Kidney (tissue), 14 donors: Measurements from ENCODE around the gene PPP1R1A. TPM values are rescaled to one million over a fixed set of nuclear protein-coding genes. Genes with fewer than 3 reads are reported as not detected.

ENCODE experiments used
- DNase-seq, 5 donors: peaks; one replicate each; pipeline ENCODE4 v3.0.0-alpha.2; 2013 to 2020
- FAIRE-seq: peaks from 2 replicates; lab custom pipeline; 2012; peaks lifted over from hg19 to GRCh38; lab: Jason Lieb, UNC
- H3K27ac ChIP-seq, 2 donors: one replicate each; pipeline ENCODE4 v1.7.0; 2013; ENCODE audit warnings: low read depth in 2 of 2, low read length in 2 of 2, inconsistent platforms in 1 of 2
- H3K27me3 ChIP-seq: one replicate; pipeline ENCODE4 v1.7.1; 2013; ENCODE audit warnings: low read length, inconsistent platforms; ENCODE audit not compliant: control insufficient read depth, insufficient read depth
- H3K36me3 ChIP-seq, 3 donors: one replicate each; pipeline versions ENCODE4 v1.7.0 to v1.7.1; 2013; ENCODE audit warnings: low read length in 3 of 3, control low read depth in 1 of 3, inconsistent platforms in 1 of 3; ENCODE audit not compliant: insufficient read depth in 3 of 3, control insufficient read depth in 2 of 3
- H3K4me1 ChIP-seq, 3 donors: one replicate each; pipeline versions ENCODE4 v1.7.0 to v1.7.1; 2013; ENCODE audit warnings: low read length in 3 of 3, inconsistent platforms in 1 of 3, low read depth in 1 of 3; ENCODE audit not compliant: control insufficient read depth in 2 of 3, insufficient read depth in 2 of 3
- H3K4me3 ChIP-seq, 3 donors: one replicate each; pipeline versions ENCODE4 v1.7.0 to v1.8.1; 2013; ENCODE audit warnings: low read length in 3 of 3, control low read depth in 1 of 3, inconsistent platforms in 1 of 3
- H3K9ac ChIP-seq, 3 donors: one replicate each; pipeline versions ENCODE4 v1.7.0 to v1.7.1; 2013; ENCODE audit warnings: low read length in 3 of 3, control low read depth in 1 of 3, inconsistent platforms in 1 of 3
- H3K9me3 ChIP-seq, 3 donors: one replicate each; pipeline versions ENCODE4 v1.7.0 to v1.7.1; 2013; ENCODE audit warnings: low read length in 3 of 3, control low read depth in 1 of 3, inconsistent platforms in 1 of 3; ENCODE audit not compliant: control insufficient read depth in 2 of 3, insufficient read depth in 1 of 3
- CTCF ChIP-seq: IDR thresholded peaks from 3 replicates; pipeline ENCODE4 v1.5.1; 2012; ENCODE audit warnings: mild to moderate bottlenecking, moderate library complexity, borderline replicate concordance; ENCODE audit not compliant: insufficient read depth; ENCODE audit errors: extremely low read depth
- intact Hi-C: fragments of 100-400 bp; cut with DNase I; formaldehyde crosslinking; loops from one replicate; pipeline ENCODE4 v1.11.1; 2022
- polyA plus RNA-seq: library from polyadenylated mRNA; stranded (reverse); fragments of 350-450 nt; fragmentation: Illumina TruSeq; extraction: RNeasy Lipid Tissue Mini Kit (QIAGEN cat#74804); gene quantifications from one replicate; pipeline ENCODE4 v1.2.3, GENCODE V29; 2014; ENCODE audit warnings: low read depth, low replicate concordance; ENCODE audit not compliant: insufficient read depth
- total RNA-seq: library from RNA; stranded (reverse); fragmentation: NEBNext Ultra II Directional; extraction: Animal tissue kit (Norgen Biotek cat#: 25700); gene quantifications from one replicate; pipeline ENCODE4 v1.2.1, GENCODE V29; 2021
- donor health status: control.
- donor health status: control.
- donor health status: control.
- donor health status: control.
- donor health status: control.
- donor health status: DM: yes; HTN: yes; CAD: no.
- donor health status: Normal renal cell carcinoma (clear cell type).

Gene PPP1R1A
- total and polyA plus RNA-seq, 2 donors from 2014 or later: 128 to 217 TPM

GRCh38 chr12:54598970-54599369 is 10.5 kb upstream of the PPP1R1A start:
- Histone ChIP-seq H3K9me3 (no peaks in the 10 kb centered on the region), H3K9ac (no peak overlapping the region), H3K27me3 (no peaks in the 10 kb centered on the region), H3K27ac (no peak overlapping the region), H3K4me1 (peaks cover 0 to 6% (median 0%) of the 10 kb centered on the region in 3 donors), H3K36me3 (no peaks in the 10 kb centered on the region), H3K4me3 (no peak overlapping the region)
- FAIRE-seq: no peak
- intact Hi-C loops: no loop called here
- no peak for TF ChIP-seq CTCF
- peak in 4 of 5 donors; percentile 61 to 79 (median 70) for DNase-seq

DNA sequence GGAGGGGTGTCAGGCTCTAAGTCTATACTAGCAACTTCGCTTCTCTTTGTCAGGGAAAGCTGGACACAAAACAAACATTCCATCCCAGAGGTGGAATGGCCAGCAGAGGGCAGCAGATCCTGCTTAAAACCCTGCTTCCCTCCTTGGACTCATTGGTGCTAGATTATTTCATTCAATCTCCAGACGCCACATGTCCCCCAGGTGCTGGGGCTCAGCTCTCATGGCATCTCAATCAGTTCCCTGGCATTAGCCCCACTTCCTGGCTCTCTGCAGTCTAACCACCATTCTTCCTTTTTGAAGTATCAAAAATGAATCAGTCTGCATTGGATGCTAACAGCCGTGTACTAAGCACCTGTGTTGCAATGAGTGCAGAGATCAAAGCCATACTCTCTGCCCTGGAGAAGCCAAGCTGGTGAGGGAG is 8.1 kb upstream of the PPP1R1A start:
- Histone ChIP-seq H3K9ac (no peak overlapping the region), H3K4me3 (no peak overlapping the region), H3K36me3 (no peaks in the 10 kb centered on the region), H3K27ac (no peak overlapping the region), H3K27me3 (no peaks in the 10 kb centered on the region), H3K9me3 (no peaks in the 10 kb centered on the region), H3K4me1 (peaks cover 0 to 6% (median 0%) of the 10 kb centered on the region in 3 donors)
- DNase-seq: peak; percentile 81 to 92 (median 85)
- intact Hi-C loops: no loop called here
- TF ChIP-seq CTCF: peak; percentile 88
- FAIRE-seq: no peak

DNA sequence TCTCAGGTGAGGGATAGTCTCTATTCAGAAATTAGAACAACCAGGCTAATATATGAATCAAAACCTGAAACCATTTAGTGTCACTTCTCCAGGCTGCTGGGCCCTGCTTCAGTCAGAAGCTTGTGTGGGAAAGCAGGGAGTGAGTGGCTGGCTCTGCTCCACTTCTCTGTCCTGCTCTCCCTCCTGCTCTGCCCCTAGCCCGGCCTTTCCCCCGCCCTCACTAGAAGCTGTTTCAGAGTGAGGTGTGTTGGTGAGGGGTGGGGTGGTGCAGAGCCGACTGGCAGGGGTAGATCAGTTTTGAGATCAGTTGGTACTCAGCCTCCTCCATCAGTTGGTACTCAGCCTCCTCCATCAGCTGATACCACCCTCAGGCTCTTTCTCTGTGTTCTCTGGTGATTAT is 7.0 kb upstream of the PPP1R1A start:
- no peaks in the 10 kb centered on the region for H3K36me3 ChIP-seq
- no peak for TF ChIP-seq CTCF
- peak in 1 of 5 donors; percentile 40 for DNase-seq
- H3K27ac ChIP-seq: peak overlapping the region; percentile 29 to 52
- no peak overlapping the region for H3K9ac ChIP-seq
- FAIRE-seq: no peak
- H3K27me3 ChIP-seq: no peaks in the 10 kb centered on the region
- no peaks in the 10 kb centered on the region for H3K9me3 ChIP-seq
- H3K4me1 ChIP-seq: peaks cover 0 to 6% (median 0%) of the 10 kb centered on the region in 3 donors
- intact Hi-C loops: no loop called here
- H3K4me3 ChIP-seq: no peak overlapping the region

DNA sequence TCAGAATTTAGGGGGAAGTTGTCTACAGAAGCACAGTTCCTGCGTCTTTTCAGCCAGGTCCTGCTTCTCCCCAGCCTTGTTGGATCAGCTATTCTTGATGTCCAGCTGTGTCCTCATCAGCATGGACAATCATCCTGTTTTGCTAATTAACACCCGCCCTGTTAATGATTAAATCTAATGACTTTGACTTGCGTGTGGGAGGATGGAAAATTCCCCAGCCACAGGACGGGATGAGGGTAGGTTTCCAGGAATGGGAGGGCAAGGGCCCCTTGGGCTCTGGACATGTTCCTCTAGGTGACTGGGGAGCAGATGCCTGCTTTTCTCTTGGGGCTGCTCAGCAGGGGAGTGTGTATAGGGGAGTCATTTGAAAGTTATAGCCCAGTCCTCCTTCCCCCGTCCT is 5.3 kb upstream of the PPP1R1A start:
- Histone ChIP-seq H3K9me3 (no peaks in the 10 kb centered on the region), H3K9ac (no peak overlapping the region), H3K4me3 (no peak overlapping the region), H3K4me1 (peaks cover 0 to 10% (median 2%) of the 10 kb centered on the region in 3 donors), H3K27ac (peak overlapping the region; percentile 48 to 79), H3K36me3 (no peaks in the 10 kb centered on the region), H3K27me3 (no peaks in the 10 kb centered on the region)
- peak in 3 of 5 donors; percentile 37 to 72 (median 43) for DNase-seq
- intact Hi-C loops: no loop called here
- TF ChIP-seq CTCF: no peak
- FAIRE-seq: no peak
